Hematopoietic multipotent progenitor cell treated with erythropoietin and hydrocortisone succinate and interleukin-3 and kit ligand, for 17 days (in vitro differentiated cells): ENCODE data around the gene LENG1.
A peak's percentile ranks its signal among the peaks of the same experiment; 100 is the strongest.

ENCODE experiments used
- DNase-seq: peaks from one replicate; pipeline ENCODE4 v3.0.0-alpha.2; 2015; ENCODE audit warnings: low spot score

The LENG1 gene

GRCh38 chr19:54164369-54165068 lies 5.0 kb upstream of the LENG1 start:
- peak; percentile 64 for DNase-seq

GRCh38 chr19:54162884-54163283 lies 3.4 kb upstream of the LENG1 start:
- no peak for DNase-seq

- peak; percentile 89 for DNase-seq
Measured at GRCh38 chr19:54162241-54162805, 2.8 kb upstream of the LENG1 start.

- DNase-seq: no peak
Measured at GRCh38 chr19:54160854-54161253, 1.3 kb upstream of the LENG1 start.

GRCh38 chr19:54160182-54160811 lies 776 bp upstream of the LENG1 start:
- DNase-seq: no peak

- DNase-seq: no peak
Measured at GRCh38 chr19:54158812-54159351, 639 bp downstream of the LENG1 start.

- DNase-seq: no peak
Measured at GRCh38 chr19:54156953-54157352, 2.6 kb downstream of the LENG1 start.

- no peak for DNase-seq
Measured at GRCh38 chr19:54156490-54156889, 3.0 kb downstream of the LENG1 start.

- no peak for DNase-seq
Measured at GRCh38 chr19:54155694-54156093, 3.8 kb downstream of the LENG1 start.

- no peak for DNase-seq
Measured at GRCh38 chr19:54154603-54155345, 4.7 kb downstream of the LENG1 start.

GRCh38 chr19:54153731-54154326 lies 5.7 kb downstream of the LENG1 start:
- no peak for DNase-seq

GRCh38 chr19:54152878-54153524 lies 6.5 kb downstream of the LENG1 start:
- no peak for DNase-seq

- DNase-seq: no peak
Measured at GRCh38 chr19:54152267-54152666, 7.3 kb downstream of the LENG1 start.

- no peak for DNase-seq
Measured at GRCh38 chr19:54151362-54152035, 8.0 kb downstream of the LENG1 start.

GRCh38 chr19:54149021-54149812 lies 10.3 kb downstream of the LENG1 start:
- DNase-seq: no peak

- DNase-seq: no peak
Measured at GRCh38 chr19:54148158-54148557, 11.4 kb downstream of the LENG1 start.

GRCh38 chr19:54147676-54148075 lies 11.8 kb downstream of the LENG1 start:
- DNase-seq: no peak

- DNase-seq: no peak
Measured at GRCh38 chr19:54145541-54146158, 13.9 kb downstream of the LENG1 start.

GRCh38 chr19:54142166-54142780 lies 17.2 kb downstream of the LENG1 start:
- no peak for DNase-seq
